ENCODE data around the gene LILRB3.

DNA sequence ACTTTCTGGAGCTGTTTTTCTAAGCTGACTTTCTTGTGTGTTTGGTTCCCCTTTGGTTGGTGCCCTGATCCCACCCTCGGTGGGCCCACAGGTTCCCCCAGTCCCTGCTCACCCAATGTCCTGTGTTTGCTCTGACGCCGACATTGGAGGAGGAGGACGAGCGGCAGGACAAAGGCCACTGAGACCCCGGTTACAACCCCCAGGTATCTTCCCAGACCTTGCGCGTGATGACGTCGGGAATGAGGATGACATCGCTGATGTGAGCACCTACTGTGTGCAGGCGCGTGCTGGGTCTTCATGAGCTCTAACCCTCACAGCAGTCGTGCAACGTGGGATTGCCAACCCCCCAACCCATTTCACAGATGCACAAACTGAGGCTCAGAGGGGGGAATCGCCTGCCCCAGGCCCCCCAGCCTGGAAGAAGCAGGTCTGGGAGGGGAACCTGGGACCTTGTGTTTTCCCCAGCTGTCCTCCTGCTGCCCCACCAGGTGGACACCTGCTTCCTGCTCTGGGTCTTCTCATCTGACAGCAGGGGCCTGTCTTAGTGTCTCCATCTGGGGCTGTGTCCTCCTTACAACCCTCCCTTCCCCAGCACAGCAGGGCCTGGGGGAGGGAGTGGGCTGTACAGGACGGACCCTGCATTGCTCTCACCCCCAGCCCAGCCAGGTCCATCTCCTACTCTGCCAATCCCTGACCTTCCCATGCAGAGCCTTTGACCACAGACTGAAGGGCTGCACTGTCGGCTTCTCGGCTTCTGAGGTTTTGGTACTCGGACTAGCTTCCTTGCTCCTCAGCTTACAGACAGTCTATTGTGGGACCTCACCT is 24.5 kb upstream of the LILRB3 start:
- TF ChIP-seq, protein P1, sequence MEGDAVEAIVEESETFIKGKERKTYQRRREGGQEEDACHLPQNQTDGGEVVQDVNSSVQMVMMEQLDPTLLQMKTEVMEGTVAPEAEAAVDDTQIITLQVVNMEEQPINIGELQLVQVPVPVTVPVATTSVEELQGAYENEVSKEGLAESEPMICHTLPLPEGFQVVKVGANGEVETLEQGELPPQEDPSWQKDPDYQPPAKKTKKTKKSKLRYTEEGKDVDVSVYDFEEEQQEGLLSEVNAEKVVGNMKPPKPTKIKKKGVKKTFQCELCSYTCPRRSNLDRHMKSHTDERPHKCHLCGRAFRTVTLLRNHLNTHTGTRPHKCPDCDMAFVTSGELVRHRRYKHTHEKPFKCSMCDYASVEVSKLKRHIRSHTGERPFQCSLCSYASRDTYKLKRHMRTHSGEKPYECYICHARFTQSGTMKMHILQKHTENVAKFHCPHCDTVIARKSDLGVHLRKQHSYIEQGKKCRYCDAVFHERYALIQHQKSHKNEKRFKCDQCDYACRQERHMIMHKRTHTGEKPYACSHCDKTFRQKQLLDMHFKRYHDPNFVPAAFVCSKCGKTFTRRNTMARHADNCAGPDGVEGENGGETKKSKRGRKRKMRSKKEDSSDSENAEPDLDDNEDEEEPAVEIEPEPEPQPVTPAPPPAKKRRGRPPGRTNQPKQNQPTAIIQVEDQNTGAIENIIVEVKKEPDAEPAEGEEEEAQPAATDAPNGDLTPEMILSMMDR (IDR thresholded peaks at IDR 0.05): no peak
- no peak for TF ChIP-seq POLR2A (IDR thresholded peaks at IDR 0.05)

Data from adrenal gland (tissue), 5 donors.